Omental fat pad (tissue), 4 donors: ENCODE results near the gene FOXF2. TPM values are rescaled to one million over a fixed set of nuclear protein-coding genes. Genes with fewer than 3 reads are reported as not detected.

Source experiments
- ATAC-seq: fragments of 150-250 bp; one replicate; pipeline ENCODE4 v1.9.1; 2016; ENCODE audit warnings: mild to moderate bottlenecking, moderate library complexity; ENCODE audit not compliant: low FRiP score
- DNase-seq: peaks from one replicate; pipeline ENCODE4 v3.0.0-alpha.2; 2019; ENCODE audit warnings: low spot score
- total RNA-seq, 4 donors: library from RNA; depleted of rRNA; stranded (reverse); fragments of >200 nt; gene quantifications; one replicate each; pipeline ENCODE4 v1.1.0, GENCODE V29; 2016
- TF ChIP-seq, protein P1 (sequence below), 3 donors: fragments of 450-650 bp; IDR thresholded peaks; one replicate each; pipeline ENCODE4 v1.5.1; 2016 to 2017; ENCODE audit warnings: antibody characterized with exemption in 3 of 3, mild to moderate bottlenecking in 3 of 3, moderate library complexity in 2 of 3

FOXF2 gene
- total RNA-seq, 4 donors from 2014 or later: 0.65 to 1.1 (median 0.95) TPM

DNA sequence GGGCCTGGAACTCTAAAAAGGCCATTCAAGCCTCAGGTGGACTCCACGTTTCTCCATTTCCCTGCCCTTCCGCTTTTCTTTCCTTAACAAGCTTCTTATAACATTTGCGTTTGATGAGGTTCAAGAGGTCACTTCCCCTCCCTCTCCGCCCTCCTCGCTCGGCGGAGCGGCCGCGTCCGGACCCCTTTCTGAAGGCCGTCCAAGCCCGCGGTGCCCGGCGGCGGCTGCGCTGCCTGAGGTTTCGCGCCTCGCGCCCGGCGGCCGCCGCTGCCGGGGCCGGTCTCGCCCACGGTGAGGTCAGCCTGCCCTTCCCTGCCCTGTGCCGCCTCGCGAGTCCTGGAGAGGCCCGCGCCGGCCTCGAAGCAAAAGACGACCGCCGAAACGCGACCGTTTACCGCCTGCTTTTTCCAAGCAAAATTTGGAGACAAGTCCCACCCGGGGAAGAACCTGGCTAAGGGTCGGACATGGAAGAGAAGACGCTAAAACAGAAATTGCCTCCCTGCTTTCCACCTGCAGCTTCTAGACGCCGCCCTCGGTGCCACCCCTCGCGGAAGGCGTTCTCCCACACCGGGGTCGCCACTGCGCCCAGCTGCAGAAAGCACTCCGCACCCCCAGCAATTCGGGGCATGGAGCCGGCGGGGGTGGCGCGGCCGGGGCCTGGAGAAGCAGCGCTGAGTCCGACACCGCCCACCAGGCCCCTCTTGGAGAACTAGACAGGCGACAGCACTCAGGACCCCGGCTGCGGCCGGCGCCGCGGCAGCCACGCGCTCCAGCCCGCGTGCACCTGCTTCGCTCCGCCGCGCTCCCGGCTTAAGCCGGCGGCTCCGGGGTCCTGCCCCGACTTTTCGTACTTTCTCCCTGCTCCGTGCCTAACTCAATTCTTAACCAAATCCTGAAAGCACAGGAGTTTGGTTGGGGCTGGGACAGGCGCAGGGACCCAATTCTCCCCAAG, 11.0 kb upstream of the FOXF2 start:
- DNase-seq (no peak), ATAC-seq (no peak)
- TF ChIP-seq, protein P1, sequence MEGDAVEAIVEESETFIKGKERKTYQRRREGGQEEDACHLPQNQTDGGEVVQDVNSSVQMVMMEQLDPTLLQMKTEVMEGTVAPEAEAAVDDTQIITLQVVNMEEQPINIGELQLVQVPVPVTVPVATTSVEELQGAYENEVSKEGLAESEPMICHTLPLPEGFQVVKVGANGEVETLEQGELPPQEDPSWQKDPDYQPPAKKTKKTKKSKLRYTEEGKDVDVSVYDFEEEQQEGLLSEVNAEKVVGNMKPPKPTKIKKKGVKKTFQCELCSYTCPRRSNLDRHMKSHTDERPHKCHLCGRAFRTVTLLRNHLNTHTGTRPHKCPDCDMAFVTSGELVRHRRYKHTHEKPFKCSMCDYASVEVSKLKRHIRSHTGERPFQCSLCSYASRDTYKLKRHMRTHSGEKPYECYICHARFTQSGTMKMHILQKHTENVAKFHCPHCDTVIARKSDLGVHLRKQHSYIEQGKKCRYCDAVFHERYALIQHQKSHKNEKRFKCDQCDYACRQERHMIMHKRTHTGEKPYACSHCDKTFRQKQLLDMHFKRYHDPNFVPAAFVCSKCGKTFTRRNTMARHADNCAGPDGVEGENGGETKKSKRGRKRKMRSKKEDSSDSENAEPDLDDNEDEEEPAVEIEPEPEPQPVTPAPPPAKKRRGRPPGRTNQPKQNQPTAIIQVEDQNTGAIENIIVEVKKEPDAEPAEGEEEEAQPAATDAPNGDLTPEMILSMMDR (IDR thresholded peaks at IDR 0.05): no peak

DNA sequence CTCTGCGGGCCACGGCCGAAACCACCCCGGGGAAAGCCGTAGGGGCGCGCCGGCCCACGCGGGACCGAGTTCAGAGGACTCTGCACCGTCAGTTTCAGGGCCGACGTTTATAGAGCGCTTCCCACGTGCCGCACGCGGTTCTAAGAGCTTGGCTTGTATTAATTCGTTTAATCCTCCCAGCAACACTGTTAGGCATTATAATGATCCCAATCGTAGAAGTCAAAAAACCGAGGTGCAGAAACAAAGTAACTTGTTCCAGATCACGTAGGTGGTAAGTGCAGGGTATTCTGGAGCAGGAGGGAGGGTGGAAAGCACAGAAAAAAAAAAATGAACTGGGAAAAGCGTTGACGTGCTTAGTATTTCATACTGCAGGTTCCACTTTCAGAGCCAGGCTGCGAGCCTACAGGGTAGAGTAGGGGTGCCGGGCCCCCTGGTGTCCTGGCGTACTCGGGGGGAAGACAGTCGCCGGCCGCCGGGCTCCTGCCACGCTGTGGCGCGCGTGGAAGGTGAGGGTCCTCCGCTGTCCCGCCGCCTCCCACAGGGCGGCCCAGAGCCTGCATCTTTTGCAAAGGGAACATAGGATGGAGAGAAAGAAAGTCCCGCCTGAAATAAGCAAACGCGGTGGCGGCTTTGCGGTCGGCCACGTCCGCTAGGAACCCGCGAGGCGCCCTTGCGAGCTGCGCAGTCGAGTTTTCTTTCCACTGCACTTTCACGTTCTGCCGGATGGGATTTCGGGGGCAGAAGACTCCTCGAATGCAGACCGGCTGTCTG, 10.2 kb upstream of the FOXF2 start:
- TF ChIP-seq, protein P1 (IDR thresholded peaks at IDR 0.05): no peak
- no peak for ATAC-seq
- no peak for DNase-seq

DNA sequence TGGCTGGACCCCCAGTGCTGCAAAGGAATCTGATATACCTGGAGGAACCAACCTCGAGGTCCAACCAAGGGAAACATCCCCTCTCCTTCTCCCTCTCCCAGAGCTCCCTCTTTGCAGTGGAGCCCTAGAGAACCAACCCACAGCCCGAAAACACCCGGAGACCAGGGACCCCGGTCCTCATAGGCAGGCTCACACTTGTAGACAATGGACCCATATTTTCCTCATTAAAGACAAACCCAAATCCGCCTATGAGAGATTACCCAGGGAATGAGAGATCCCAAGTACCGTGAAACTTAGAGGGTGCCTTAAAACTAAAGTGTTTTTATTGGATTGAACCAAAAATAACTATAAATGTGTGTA, 9.6 kb upstream of the FOXF2 start:
- TF ChIP-seq, protein P1 (IDR thresholded peaks at IDR 0.05): no peak
- DNase-seq: no peak
- no peak for ATAC-seq

DNA sequence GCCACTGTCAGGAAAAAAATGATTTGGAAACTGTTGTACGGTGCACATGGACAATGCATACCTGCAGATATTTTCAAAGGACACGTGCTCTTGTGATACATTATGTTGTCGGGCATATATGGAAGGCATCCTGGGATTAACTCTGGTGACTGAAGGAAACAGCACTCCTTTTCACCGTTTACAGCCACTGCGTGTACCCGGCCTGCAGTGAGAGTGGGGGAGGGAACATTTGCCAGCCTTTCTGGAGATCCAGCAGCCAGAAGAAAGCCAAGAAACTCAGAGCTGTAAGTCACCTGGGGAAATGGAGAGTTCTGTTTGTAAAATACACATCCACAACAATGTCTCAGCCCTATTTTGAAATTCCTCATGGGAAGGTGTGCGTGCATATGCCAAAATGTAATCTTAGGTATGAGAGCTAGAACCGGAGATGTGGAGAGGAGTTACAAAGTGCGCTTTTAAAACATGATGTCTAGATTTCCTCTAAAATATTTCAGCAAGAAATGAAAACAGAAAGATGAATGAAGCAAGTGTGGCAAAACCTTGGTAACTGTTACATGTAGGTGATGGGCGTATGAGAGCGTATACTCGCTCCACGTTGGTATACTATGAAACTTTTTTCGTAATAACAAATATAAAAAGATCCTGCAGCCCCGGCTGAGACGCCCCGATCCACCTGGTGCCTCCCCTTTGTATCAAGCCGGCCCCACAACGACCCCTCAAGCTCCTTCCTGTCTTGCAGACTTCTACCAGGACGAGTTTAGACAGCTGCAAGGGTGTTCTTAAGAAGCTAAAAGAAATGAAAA, 8.6 kb upstream of the FOXF2 start:
- TF ChIP-seq, protein P1 (IDR thresholded peaks at IDR 0.05): no peak
- ATAC-seq (no peak), DNase-seq (no peak)

DNA sequence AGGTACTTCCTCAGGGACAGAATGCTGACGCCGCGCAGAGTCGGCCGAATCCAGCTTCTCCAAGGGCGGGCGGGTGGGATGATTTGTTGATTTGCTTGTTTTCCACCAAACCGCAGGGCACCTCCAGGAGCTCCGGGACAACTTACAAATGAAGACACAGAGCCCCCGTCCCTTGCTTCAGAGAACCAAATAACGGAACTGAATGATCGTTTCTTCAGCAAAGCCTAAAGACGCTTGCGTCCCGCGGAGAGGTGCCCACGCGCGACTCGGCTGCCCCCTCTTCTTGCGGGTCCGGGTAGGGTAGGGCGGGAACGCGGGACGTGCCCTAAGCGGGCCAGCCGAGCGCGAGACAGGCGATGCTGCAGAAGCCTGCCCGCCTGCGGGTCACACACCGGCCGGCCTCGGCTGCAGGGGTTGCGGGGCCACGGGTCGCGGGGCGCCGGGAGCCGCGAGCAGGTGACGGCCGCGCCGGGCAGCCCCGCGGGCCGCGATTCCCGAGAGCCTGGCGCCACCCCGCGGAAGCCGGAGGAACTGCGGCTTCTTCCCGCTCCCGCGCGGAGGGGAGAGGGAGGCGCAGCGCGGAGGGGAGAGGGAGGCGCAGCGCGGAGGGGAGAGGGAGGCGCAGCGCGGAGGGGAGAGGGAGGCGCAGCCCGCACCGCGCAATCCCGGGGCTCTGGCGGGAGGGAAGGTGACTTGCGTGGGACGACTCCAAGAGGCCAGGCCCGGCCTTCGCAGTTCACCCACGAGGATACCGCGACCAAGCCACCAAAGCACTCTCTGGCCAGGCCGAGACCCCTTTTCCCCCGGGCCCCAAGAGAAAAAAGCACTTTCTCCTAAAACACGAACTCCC, 7.7 kb upstream of the FOXF2 start:
- DNase-seq (no peak), ATAC-seq (peak; percentile 46)
- TF ChIP-seq, protein P1 (IDR thresholded peaks at IDR 0.05): peak in 2 of 3 donors; percentile 70 to 79

DNA sequence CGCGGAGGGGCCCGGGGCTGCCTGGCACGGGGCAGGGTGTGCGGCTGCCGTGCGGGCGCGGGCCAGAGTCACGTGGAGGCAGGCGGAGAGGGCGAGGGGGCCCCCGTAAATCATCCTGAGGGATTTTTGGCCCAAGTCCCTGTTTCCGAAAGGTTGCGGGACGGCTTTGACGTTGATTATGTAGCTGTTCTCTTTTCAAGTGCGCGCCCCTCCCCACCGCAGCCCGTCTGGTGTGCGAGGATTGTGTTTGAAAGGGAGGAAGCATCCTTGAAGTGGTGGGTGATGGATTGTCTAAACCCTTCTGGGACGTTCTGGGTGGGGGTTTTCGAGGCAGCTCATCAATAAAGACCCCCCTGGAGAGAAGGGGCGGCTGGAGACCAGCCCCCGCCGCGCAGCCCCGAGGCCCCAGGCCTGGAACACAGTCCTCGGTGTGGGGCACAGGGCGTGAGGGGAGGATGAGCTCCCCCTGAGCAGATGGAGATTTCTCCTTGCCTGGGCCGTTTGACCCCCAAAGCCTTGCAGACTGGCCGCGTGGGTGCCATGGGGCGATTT, 7.0 kb upstream of the FOXF2 start:
- no peak for ATAC-seq
- TF ChIP-seq, protein P1 (IDR thresholded peaks at IDR 0.05): no peak
- DNase-seq: no peak
